CD14-positive monocyte (primary cell): ENCODE results near the gene ARID3A. TPM values are rescaled to one million over a fixed set of nuclear protein-coding genes. Genes with fewer than 3 reads are reported as not detected.

Experiments
- DNase-seq, 3 donors: peaks; one replicate each; pipeline ENCODE4 v3.0.0-alpha.2; 2011 to 2022
- H2AFZ ChIP-seq: 2 replicates; pipeline ENCODE4 v1.6.0; 2012; ENCODE audit warnings: mild to moderate bottlenecking, low read depth, low read length, inconsistent platforms; ENCODE audit not compliant: insufficient read depth, poor library complexity, severe bottlenecking
- H3K27ac ChIP-seq, 2 donors: 1 replicate in 1 of 2; 2 replicates in 1 of 2; pipeline ENCODE4 v1.5.1; 2012 to 2013; ENCODE audit warnings: low read length in 2 of 2, control low read depth in 1 of 2, inconsistent platforms in 1 of 2, low read depth in 1 of 2, mild to moderate bottlenecking in 1 of 2
- H3K27me3 ChIP-seq, 2 donors: one replicate each; pipeline versions ENCODE4 v1.6.0 to v1.6.1; 2011 to 2013; ENCODE audit warnings: low read length in 2 of 2; ENCODE audit not compliant: control insufficient read depth in 2 of 2, insufficient read depth in 2 of 2
- H3K36me3 ChIP-seq, 2 donors: replicated peaks in 1 of 2; 1 replicate in 1 of 2; 2 replicates in 1 of 2; pipeline versions ENCODE4 v1.5.1 to v1.6.1; 2012 to 2013; ENCODE audit warnings: low read length in 2 of 2, control low read depth in 1 of 2, inconsistent platforms in 1 of 2, mild to moderate bottlenecking in 1 of 2; ENCODE audit not compliant: insufficient read depth in 2 of 2, control insufficient read depth in 1 of 2
- H3K4me1 ChIP-seq, 2 donors: 1 replicate in 1 of 2; 2 replicates in 1 of 2; pipeline versions ENCODE4 v1.5.1 to v1.6.1; 2012 to 2013; ENCODE audit warnings: low read length in 2 of 2, control low read depth in 1 of 2, inconsistent platforms in 1 of 2, mild to moderate bottlenecking in 1 of 2, moderate library complexity in 1 of 2; ENCODE audit not compliant: insufficient read depth in 2 of 2, control insufficient read depth in 1 of 2
- H3K4me2 ChIP-seq: replicated peaks from 2 replicates; pipeline ENCODE3; 2012; ENCODE audit warnings: low read length, moderate library complexity, mild to moderate bottlenecking; ENCODE audit not compliant: poor library complexity, severe bottlenecking; ENCODE audit errors: extremely low read depth
- H3K4me3 ChIP-seq, 3 experiments: fragments of 200-600 bp in 1 of 3; sonication (generic) in 1 of 3; replicated peaks in 1 of 3; 1 replicate in 2 of 3; 2 replicates in 1 of 3; pipeline ENCODE4 v1.5.1; 2011 to 2013; ENCODE audit warnings: low read length in 3 of 3, mild to moderate bottlenecking in 3 of 3, control low read depth in 2 of 3, low read depth in 2 of 3, inconsistent platforms in 1 of 3, moderate library complexity in 1 of 3
- H3K79me2 ChIP-seq: 2 replicates; pipeline ENCODE4 v1.6.0; 2012; ENCODE audit warnings: mild to moderate bottlenecking, control low read depth, inconsistent platforms, low read length, moderate library complexity; ENCODE audit not compliant: insufficient read depth
- H3K9ac ChIP-seq: 2 replicates; pipeline ENCODE4 v1.6.0; 2017; ENCODE audit warnings: low read length, mild to moderate bottlenecking; ENCODE audit not compliant: insufficient read depth, poor library complexity, severe bottlenecking
- H3K9me3 ChIP-seq, 2 donors: replicated peaks in 1 of 2; 1 replicate in 1 of 2; 2 replicates in 1 of 2; pipeline versions ENCODE4 v1.5.1 to v1.6.1; 2012 to 2013; ENCODE audit warnings: low read length in 2 of 2, control low read depth in 1 of 2; ENCODE audit not compliant: control insufficient read depth in 1 of 2, insufficient read depth in 1 of 2
- H4K20me1 ChIP-seq: 2 replicates; pipeline ENCODE4 v1.6.0; 2012; ENCODE audit warnings: mild to moderate bottlenecking, low read length, control low read depth, moderate library complexity; ENCODE audit not compliant: insufficient read depth
- H3K27ac Mint-ChIP-seq, 7 donors: one replicate each; pipeline ENCODE4 v1.8.0; 2020; ENCODE audit warnings: mild to moderate bottlenecking in 7 of 7, mixed read lengths in 7 of 7, moderate library complexity in 6 of 7, inconsistent platforms in 2 of 7
- H3K27me3 Mint-ChIP-seq, 3 donors: one replicate each; pipeline ENCODE4 v1.8.0; 2021 to 2022; ENCODE audit warnings: low read depth in 3 of 3, mild to moderate bottlenecking in 3 of 3, mixed read lengths in 3 of 3, moderate library complexity in 3 of 3, inconsistent platforms in 1 of 3
- H3K36me3 Mint-ChIP-seq, 2 donors: one replicate each; pipeline ENCODE4 v1.8.0; 2020; ENCODE audit warnings: mixed read lengths in 2 of 2, inconsistent platforms in 1 of 2, mild to moderate bottlenecking in 1 of 2
- H3K4me1 Mint-ChIP-seq: one replicate; pipeline ENCODE4 v1.8.0; 2020; ENCODE audit warnings: mild to moderate bottlenecking, mixed read lengths
- H3K4me3 Mint-ChIP-seq, 2 donors: one replicate each; pipeline ENCODE4 v1.8.0; 2020; ENCODE audit warnings: mild to moderate bottlenecking in 2 of 2, mixed read lengths in 2 of 2, moderate library complexity in 1 of 2
- H3K9me3 Mint-ChIP-seq, 7 donors: one replicate each; pipeline ENCODE4 v1.8.0; 2020 to 2022; ENCODE audit warnings: mixed read lengths in 7 of 7, mild to moderate bottlenecking in 6 of 7, moderate library complexity in 6 of 7, inconsistent platforms in 2 of 7
- WGBS: methylation state at CpG from one replicate; pipeline ENCODE4 v1.1.5; 2013; ENCODE audit warnings: missing lambda C conversion rate; ENCODE audit not compliant: insufficient coverage; 5-methylcytosine and 5-hydroxymethylcytosine counted together
- intact Hi-C, 2 donors: fragments of 100-400 bp; cut with micrococcal nuclease; formaldehyde crosslinking; loops; one replicate each; pipeline versions ENCODE4 v1.15.0 to v1.15.1; 2023
- polyA plus RNA-seq, 3 donors: library from polyadenylated mRNA; depleted of rRNA in 1 of 3; unstranded in 2 of 3; stranded (reverse) in 1 of 3; fragments of 300-500 nt in 2 of 3; fragments of >200 nt in 1 of 3; fragmentation: Illumina TruSeq in 2 of 3; gene quantifications; 1 replicate in 2 of 3; 2 replicates in 1 of 3; pipeline ENCODE4 v1.2.3, GENCODE V29; 2012 to 2021
- TF ChIP-seq, protein P1 (sequence below): fragments of 200-600 bp; IDR thresholded peaks from one replicate; pipeline ENCODE4 v1.8.0; 2022; ENCODE audit warnings: antibody characterized with exemption, mild to moderate bottlenecking

The ARID3A gene
- polyA plus RNA-seq, 3 donors: 2.1 to 41.6 (median 3.2) TPM

DNA sequence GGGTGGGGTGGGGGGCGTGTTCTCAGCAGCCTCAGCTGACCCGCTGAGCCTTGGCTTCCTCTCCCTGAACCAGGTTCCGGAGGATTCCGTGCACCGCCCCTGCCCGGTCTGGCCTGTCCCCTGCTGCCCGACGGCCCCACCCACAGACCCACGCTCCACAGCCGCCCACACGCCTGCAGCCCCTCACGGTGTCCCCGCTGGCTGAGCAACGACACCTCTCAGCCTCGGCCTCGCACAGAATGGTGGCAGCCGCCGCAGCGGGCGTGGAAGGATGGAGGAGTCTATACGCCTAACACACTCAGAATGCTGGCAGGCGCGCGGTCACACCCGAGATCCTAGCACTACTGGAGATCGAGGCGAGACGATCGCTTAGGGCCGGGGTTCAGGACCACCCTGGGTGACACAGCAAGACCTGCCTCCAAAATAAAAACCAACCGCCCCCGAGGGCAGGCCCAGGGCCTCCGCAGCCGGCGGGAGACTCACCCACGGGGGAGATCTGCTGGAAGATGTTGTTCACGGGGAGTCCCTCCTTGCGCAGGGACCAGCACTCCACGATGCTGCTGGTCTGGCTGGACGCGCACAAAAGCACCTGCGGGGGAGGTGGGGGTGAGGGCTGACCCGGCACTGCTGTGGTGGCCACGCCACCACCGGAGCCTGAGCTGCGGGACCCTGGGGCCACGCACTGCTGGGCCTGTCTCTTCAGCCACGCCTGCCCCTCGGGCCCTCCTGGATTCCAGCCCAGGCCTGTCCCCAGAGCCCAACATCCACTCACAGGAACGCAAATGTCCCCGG, 41.2 kb upstream of the ARID3A start:
- no peak overlapping the region for H3K4me2 ChIP-seq
- peaks cover 52 to 75% of the 10 kb centered on the region in 2 donors for H3K36me3 ChIP-seq

DNA sequence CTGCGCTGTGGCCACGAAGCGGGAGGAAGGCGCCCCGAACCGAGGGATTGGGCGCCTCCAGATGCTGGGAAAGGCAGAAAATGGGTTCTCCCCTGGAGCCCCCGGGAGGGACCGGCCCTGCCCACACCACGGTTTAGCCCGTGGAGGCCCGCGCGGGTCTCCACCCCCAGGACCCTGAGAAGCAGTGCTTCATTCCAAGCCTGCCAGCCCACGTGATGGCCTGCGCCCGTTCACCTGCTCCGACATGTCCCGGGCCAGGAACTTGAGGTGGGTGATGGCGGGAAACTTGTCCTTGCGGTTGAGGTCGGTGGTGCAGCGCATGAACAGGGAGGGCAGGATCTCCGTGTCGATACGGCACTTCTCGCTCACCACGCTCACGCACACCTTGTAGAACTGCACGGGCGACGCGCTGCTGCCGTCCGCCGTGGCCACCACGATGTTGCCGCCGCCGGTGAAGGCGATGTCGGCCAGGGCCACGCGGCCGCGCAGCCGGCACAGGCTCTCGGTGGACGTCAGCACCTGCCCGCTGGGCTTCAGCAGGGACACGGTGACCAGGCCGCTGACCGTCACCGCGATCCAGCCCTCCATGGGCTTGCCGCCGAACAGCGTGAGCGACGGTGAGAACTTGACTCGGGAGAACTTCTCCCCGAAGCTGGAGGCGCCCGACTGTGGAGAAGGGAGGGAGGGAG, 40.2 kb upstream of the ARID3A start:
- TF ChIP-seq, protein P1, sequence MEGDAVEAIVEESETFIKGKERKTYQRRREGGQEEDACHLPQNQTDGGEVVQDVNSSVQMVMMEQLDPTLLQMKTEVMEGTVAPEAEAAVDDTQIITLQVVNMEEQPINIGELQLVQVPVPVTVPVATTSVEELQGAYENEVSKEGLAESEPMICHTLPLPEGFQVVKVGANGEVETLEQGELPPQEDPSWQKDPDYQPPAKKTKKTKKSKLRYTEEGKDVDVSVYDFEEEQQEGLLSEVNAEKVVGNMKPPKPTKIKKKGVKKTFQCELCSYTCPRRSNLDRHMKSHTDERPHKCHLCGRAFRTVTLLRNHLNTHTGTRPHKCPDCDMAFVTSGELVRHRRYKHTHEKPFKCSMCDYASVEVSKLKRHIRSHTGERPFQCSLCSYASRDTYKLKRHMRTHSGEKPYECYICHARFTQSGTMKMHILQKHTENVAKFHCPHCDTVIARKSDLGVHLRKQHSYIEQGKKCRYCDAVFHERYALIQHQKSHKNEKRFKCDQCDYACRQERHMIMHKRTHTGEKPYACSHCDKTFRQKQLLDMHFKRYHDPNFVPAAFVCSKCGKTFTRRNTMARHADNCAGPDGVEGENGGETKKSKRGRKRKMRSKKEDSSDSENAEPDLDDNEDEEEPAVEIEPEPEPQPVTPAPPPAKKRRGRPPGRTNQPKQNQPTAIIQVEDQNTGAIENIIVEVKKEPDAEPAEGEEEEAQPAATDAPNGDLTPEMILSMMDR: no peak
- peaks cover 57 to 98% of the 10 kb centered on the region in 2 donors for H3K36me3 Mint-ChIP-seq
- peaks cover 56 to 86% of the 10 kb centered on the region in 2 donors for H3K36me3 ChIP-seq
- peaks cover 16% of the 10 kb centered on the region for H4K20me1 ChIP-seq
- no peaks in the 10 kb centered on the region for H3K27me3 Mint-ChIP-seq
- H3K27me3 ChIP-seq: no peaks in the 10 kb centered on the region
- H3K9ac ChIP-seq: no peak overlapping the region
- WGBS: 96% methylated on average over 60 of the region's 64 CpGs
- no peaks in the 10 kb centered on the region for H3K79me2 ChIP-seq
- no peaks in the 10 kb centered on the region for H3K9me3 ChIP-seq
- H3K4me1 ChIP-seq: peaks cover 0 to 3% of the 10 kb centered on the region in 2 donors
- H3K9me3 Mint-ChIP-seq: peaks cover 0 to 3% (median 0%) of the 10 kb centered on the region in 7 donors
- no peak overlapping the region for H3K4me3 Mint-ChIP-seq
- intact Hi-C loops: no loop called here
- H3K4me1 Mint-ChIP-seq: peaks cover 8% of the 10 kb centered on the region
- H3K4me2 ChIP-seq: no peak overlapping the region
- no peak overlapping the region for H2AFZ ChIP-seq
- no peak for DNase-seq
- H3K4me3 ChIP-seq: no peak overlapping the region
- H3K27ac Mint-ChIP-seq: no peak overlapping the region
- H3K27ac ChIP-seq: no peak overlapping the region

More for the DNA sequence above, 41.2 kb upstream of the ARID3A start:
- peaks cover 0 to 3% (median 0%) of the 10 kb centered on the region in 7 donors for H3K9me3 Mint-ChIP-seq
- Histone ChIP-seq H3K27ac (no peak overlapping the region), H2AFZ (no peak overlapping the region), H3K4me1 (peaks cover 0 to 3% of the 10 kb centered on the region in 2 donors), H3K79me2 (no peaks in the 10 kb centered on the region), H3K27me3 (no peaks in the 10 kb centered on the region), H3K9me3 (no peaks in the 10 kb centered on the region), H3K4me3 (no peak overlapping the region), H3K9ac (no peak overlapping the region), H4K20me1 (peaks cover 16% of the 10 kb centered on the region)
- H3K36me3 Mint-ChIP-seq: peaks cover 56 to 94% of the 10 kb centered on the region in 2 donors
- DNase-seq: no peak
- intact Hi-C loops: no loop called here
- WGBS: 96% methylated on average over 32 of the region's 51 CpGs
- peaks cover 8% of the 10 kb centered on the region for H3K4me1 Mint-ChIP-seq
- TF ChIP-seq, protein P1: no peak
- H3K27ac Mint-ChIP-seq: peak overlapping the region in 1 of 7 donors; percentile 30
- no peaks in the 10 kb centered on the region for H3K27me3 Mint-ChIP-seq
- no peak overlapping the region for H3K4me3 Mint-ChIP-seq
